GM12872 (cell line): ENCODE data around the gene OR13D1.

Experiments
- CTCF ChIP-seq: IDR thresholded peaks from 3 replicates; pipeline ENCODE4 v1.5.1; 2011; ENCODE audit warnings: low read depth, mild to moderate bottlenecking, low read length, moderate library complexity; ENCODE audit not compliant: insufficient read depth

The OR13D1 gene

GRCh38 chr9:104725014-104725413 is 30.7 kb downstream of the OR13D1 start:
- no peak for TF ChIP-seq CTCF

GRCh38 chr9:104738452-104738851 is 44.1 kb downstream of the OR13D1 start:
- no peak for TF ChIP-seq CTCF

GRCh38 chr9:104740621-104741020 is 46.3 kb downstream of the OR13D1 start:
- no peak for TF ChIP-seq CTCF

- peak; percentile 64 for TF ChIP-seq CTCF
These were observed 49.2 kb downstream of the OR13D1 start for GRCh38 chr9:104743376-104743985.
